ENCODE results near the gene INSC. TPM values are rescaled to one million over a fixed set of nuclear protein-coding genes. Genes with fewer than 3 reads are reported as not detected.

INSC gene
- polyA plus RNA-seq, 1 donor, result 1.3 TPM

DNA sequence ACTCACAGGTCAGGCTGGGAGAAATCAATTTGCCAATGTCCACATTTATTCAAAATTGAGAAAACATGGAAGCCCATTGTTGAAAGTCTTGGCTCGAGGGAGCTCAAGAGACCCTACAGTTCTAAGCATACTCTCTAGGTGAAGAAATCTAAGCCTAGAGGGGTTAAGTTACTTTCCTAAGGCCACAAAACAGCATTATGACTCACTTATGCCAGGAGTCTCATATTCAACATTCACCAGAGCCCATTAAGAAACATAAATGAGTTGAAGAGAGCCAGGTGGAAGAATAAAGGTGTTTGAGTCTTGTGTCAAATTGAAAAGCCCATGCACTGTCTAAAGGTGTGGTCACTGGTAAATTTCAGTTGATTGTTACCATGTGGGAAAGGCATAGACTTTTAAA is 108.1 kb downstream of the INSC start:
- DNase-seq (ENCODE audit: low read depth), result no peak

GRCh38 chr11:15223318-15223717 is 108.6 kb downstream of the INSC start:
- DNase-seq (ENCODE audit: low read depth), result no peak

GRCh38 chr11:15224466-15224865 is 109.7 kb downstream of the INSC start:
- DNase-seq (ENCODE audit: low read depth), result no peak

GRCh38 chr11:15227011-15227410 is 112.3 kb downstream of the INSC start:
- DNase-seq (ENCODE audit: low read depth), result no peak

GRCh38 chr11:15228331-15228849 is 113.7 kb downstream of the INSC start:
- DNase-seq (ENCODE audit: low read depth), result no peak

DNA sequence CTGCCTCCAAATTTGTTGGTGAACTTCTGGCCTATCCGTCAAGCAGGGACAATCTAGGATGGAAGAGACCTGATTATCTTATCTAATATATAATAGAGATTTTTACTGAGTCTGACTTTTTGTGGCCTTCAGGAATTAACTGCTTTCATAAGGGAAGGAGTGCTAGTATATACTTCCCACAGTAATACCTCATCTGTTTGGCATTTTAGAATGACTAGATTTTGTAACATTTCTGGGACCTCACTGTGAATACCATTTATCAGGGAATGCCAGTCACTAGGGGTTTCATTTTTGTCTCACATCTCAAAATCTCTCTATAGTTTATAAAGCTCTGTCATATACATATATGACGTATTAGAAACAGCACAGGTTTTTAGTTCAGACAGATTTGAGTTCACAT is 114.3 kb downstream of the INSC start:
- no peak for DNase-seq (ENCODE audit: low read depth)

DNA sequence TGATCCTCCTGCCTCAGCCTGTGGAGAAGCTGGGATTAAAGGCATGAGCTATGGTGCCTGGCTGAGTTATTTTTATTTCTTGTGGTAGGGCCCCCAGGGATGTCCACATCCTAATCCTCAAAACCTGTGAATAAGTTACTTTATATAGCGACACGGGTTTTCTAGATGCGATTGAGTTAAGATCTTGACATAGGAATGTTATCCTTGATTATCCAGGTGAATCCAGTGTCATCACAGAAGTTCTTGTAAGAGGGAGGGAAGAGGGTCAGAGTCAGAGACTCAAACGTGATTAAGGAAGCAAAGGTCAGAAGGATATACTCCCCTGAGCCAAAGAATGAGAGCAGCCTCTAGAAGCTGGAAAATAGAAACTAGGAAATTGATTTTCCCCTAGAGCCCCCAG is 117.8 kb downstream of the INSC start:
- no peak for DNase-seq (ENCODE audit: low read depth)

DNA sequence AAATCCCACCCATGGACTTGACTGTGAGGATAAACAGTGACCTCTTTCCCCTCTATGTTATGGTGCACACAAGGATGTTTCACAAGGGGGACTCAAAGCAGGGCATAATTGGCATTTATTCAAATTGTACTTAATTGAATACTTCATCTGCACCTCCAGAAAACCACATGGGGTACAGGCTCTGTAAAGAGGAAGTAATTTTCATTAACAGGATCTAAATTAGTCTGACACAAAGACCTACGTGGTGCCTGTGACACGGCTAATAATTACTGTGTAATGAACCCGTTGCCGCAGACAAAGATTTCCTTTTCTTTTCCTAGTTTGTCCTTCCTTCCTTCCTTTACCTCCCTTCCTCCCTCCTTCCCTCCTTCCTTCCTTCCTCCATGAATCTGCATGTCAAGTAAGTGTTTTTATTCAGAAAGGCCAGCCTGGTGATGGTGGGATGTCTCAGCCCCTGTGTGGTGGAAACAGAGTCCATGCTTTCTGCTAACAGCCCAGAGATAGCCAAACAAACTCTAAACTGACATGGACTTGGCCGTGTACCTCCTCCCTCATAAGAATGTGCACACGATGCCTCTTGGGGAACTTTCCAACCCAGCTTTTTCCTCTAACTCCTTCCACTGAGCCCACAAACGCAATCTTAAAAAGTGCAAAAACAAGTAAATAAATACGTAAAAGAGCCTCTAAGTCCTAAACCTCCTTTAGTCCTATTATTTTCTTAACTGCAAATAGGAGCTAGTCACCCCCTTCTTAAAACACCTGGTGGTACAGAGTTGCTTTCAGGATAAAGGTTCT is 118.8 kb downstream of the INSC start:
- peak; percentile 19 for DNase-seq (ENCODE audit: low read depth)

GRCh38 chr11:15234796-15235195 is 120.1 kb downstream of the INSC start:
- DNase-seq (ENCODE audit: low read depth), result no peak

DNA sequence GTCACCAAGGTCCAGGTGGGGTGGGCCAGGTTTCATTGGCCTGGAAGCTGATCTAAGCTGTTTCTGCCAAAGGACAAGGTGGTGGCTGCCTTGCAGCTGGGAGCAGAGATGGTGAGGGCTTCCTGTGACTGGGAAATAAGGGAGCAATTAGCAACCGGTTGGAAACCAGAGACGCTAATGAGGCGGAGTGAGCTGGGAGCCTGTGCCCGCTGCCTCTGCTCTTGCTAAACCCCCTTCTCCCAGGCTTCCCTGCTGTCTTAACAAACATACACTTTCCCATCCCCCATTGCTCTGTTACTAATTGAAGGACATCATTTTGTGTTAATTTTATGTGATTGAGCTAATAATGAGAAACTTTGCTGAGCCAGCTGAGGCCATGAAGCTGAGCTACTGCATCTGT is 121.8 kb downstream of the INSC start:
- DNase-seq (ENCODE audit: low read depth), result no peak

DNA sequence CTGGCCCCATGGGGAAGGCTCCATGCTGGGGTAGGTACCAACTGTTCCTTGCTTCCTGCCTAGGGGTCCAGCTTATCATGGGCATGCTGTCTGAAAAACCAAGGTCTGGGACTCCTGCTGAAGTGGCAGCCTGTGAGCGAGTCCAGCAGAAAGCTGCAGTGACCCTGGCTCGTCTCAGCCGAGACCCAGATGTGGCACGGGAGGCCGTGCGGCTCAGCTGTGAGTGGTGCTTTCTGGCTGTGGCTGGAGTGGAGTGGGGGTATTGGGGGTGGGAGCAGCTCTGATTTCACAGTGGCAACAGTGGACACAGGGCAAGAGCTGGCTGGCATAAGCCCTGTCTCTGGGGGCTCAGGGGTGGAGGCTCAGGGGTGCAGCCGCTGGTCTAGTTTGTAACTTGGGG is 124.1 kb downstream of the INSC start:
- DNase-seq (ENCODE audit: low read depth), result no peak

DNA sequence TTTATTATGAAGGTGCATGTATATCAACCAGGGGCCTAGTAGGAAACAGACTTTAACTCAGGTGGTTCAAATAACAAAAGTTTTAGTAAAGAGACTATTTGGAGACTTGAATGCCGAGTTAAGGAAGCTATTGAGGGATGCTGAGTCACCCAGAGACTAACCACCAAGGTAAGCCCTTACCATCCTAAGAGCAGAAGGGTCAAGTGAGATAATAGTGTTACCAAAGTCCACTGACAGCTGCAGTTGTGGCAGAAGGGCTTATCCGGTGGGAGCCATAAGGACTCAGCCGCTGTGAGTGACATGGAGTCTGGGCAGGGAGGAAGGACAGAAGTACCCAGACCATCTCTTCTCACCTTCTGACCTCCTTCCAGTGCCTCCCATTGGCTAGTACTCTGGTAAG is 134.0 kb downstream of the INSC start:
- DNase-seq (ENCODE audit: low read depth), result no peak

DNA sequence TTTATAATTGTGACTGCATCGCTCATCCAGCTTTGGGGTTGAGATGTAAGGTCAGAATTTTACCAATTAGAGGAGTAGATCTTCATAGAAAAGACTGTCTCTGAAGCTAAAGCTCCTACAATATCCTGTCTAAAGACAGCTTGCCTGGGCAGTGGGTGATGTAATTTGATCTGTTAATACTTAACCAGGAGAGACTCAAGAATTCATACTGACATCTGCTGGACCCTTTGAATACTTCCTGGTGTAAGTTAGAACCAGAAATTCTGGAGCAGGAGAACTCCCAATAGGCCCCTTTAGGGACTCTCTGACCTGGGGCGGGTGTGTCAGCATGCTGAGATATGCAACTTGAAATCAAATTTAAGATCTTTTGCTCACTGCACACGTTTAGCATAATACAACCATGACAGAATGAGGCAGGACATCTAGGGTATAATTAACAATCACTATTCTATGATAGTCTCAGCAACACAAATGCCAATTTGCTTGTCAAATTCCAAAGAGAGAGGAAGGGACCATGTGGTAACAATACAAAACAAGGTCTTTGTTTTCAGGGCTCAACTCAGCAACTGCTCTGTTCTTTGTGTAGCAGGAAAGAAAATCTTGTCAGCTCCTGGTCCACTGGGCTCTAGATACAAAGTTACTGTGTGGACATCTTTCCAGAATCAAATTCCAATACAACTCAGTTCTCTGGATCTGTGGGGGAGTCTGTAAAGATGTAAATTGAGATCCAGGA is 143.9 kb downstream of the INSC start:
- DNase-seq (ENCODE audit: low read depth), result no peak

- no peak for DNase-seq (ENCODE audit: low read depth)
Observed at GRCh38 chr11:15266999-15267398, 152.3 kb downstream of the INSC start.

GRCh38 chr11:15268598-15268997 is 153.9 kb downstream of the INSC start:
- no peak for DNase-seq (ENCODE audit: low read depth)

- DNase-seq (ENCODE audit: low read depth), result no peak
Observed at GRCh38 chr11:15275141-15275540, 160.4 kb downstream of the INSC start.

GRCh38 chr11:15276621-15277020 is 161.9 kb downstream of the INSC start:
- no peak for DNase-seq (ENCODE audit: low read depth)

DNA sequence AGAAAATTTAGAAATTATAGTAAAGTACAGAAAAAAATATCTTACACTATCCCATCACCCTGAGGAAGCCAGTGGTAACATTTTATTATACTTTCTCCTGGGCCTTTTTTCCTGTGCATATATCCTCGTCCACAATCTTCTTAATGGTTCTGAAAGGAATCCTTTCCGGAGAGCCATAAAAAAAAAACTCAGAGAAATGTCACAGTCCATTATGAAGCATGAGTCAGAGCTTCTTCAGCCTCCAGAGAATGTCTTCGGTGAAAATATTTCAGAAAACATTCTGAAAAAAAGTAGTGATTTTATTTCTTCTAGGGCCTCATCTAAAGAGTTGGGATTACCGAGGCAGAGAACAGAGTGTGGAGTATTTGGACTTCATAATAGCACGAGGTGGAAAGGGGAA is 163.4 kb downstream of the INSC start:
- DNase-seq (ENCODE audit: low read depth), result no peak

DNA sequence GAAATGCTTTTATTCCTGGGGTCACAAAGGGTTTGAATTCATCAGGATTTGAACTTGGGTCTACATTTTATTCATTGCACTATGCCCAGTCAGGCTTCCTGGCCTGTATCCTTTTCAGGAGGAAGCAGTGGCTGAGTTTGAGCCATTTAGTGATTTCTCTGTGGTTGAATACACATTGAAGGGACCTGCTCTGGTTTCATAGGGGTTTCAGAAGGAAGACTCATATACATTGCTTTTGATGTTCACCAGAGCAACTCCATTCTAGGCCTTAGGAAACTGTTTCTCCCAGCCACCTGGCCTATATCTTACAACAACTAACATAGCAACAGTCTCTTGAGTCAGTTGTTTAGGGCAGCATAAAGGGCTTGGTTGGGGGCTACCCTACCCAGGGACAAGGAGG is 165.7 kb downstream of the INSC start:
- no peak for DNase-seq (ENCODE audit: low read depth)

DNA sequence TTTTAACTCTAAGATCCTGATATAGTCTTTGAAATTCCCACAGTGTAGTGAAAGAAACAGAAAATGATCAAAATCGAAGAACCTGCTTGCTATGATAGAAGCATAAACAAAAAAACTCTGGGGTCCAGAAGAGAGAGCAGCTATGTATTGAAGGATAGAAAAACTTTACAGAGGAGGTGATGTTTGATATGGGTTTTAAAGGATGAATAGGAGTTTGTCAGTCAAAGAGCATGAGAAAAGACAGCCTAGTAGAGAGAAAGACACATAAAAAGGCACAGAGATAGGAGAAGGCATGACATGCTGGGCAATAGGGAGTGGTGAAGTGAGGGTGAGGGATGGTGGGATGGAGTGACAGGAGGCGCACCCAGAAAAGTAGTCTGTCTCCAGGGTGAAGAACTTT is 168.0 kb downstream of the INSC start:
- DNase-seq (ENCODE audit: low read depth), result no peak

GRCh38 chr11:15286465-15286864 is 171.7 kb downstream of the INSC start:
- DNase-seq (ENCODE audit: low read depth), result no peak

- no peak for DNase-seq (ENCODE audit: low read depth)
Observed at GRCh38 chr11:15288863-15289262, 174.1 kb downstream of the INSC start.

GRCh38 chr11:15289723-15290122 is 175.0 kb downstream of the INSC start:
- DNase-seq (ENCODE audit: low read depth), result no peak

All from forelimb muscle (tissue), 1 donor.